Tibial nerve (tissue), 4 donors: ENCODE measurements around the gene POLR1G. TPM values are rescaled to one million over a fixed set of nuclear protein-coding genes. Genes with fewer than 3 reads are reported as not detected.

Experiments
- DNase-seq, 2 donors: peaks; one replicate each; pipeline ENCODE4 v3.0.0-alpha.2; 2019; ENCODE audit warnings: low spot score in 2 of 2
- H3K27ac ChIP-seq, 4 donors: fragments of 200-600 bp; sonication (generic) in 3 of 4; one replicate each; pipeline ENCODE4 v1.5.1; 2017 to 2019; ENCODE audit warnings: mild to moderate bottlenecking in 1 of 4
- H3K27me3 ChIP-seq, 2 donors: fragments of 200-600 bp; sonication (generic) in 1 of 2; one replicate each; pipeline versions ENCODE4 v1.5.1 to v1.6.0; 2017 to 2019
- H3K36me3 ChIP-seq, 3 donors: fragments of 200-600 bp; sonication (generic); one replicate each; pipeline ENCODE4 v1.5.1; 2018 to 2019
- H3K4me1 ChIP-seq, 4 donors: fragments of 200-600 bp; sonication (generic) in 3 of 4; one replicate each; pipeline ENCODE4 v1.5.1; 2017 to 2019
- H3K4me3 ChIP-seq, 4 donors: fragments of 200-600 bp; sonication (generic) in 3 of 4; one replicate each; pipeline ENCODE4 v1.5.1; 2017 to 2019; ENCODE audit warnings: mild to moderate bottlenecking in 1 of 4, moderate library complexity in 1 of 4
- H3K9me3 ChIP-seq, 4 donors: fragments of 200-600 bp; sonication (generic) in 3 of 4; one replicate each; pipeline ENCODE4 v1.5.1; 2017 to 2019
- EP300 ChIP-seq, 2 donors: sonication (generic); formaldehyde crosslinking; IDR thresholded peaks; one replicate each; pipeline ENCODE4 v1.6.1; 2017; ENCODE audit warnings: antibody characterized with exemption in 2 of 2, mild to moderate bottlenecking in 1 of 2
- POLR2A ChIP-seq, 2 donors: fragments of 450-650 bp; IDR thresholded peaks; one replicate each; pipeline ENCODE4 v1.6.1; 2017; ENCODE audit warnings: antibody characterized with exemption in 2 of 2, mild to moderate bottlenecking in 2 of 2, moderate library complexity in 2 of 2
- WGBS, 2 donors: methylation state at CpG; one replicate each; pipeline ENCODE4 v1.1.5; 2018; 5-methylcytosine and 5-hydroxymethylcytosine counted together
- total RNA-seq, 4 donors: library from RNA; depleted of rRNA; stranded (reverse); fragments of >200 nt; gene quantifications; one replicate each; pipeline ENCODE4 v1.1.0, GENCODE V29; 2016
- TF ChIP-seq, protein P1 (sequence below), 5 experiments: fragments of 200-600 bp in 3 of 5; fragments of 450-650 bp in 2 of 5; sonication (generic) in 3 of 5; IDR thresholded peaks; one replicate each; pipeline ENCODE4 v1.5.1; 2016 to 2019; ENCODE audit warnings: antibody characterized with exemption in 5 of 5, mild to moderate bottlenecking in 3 of 5, moderate library complexity in 2 of 5

The POLR1G gene
- total RNA-seq, 4 donors from 2014 or later, result 2.2 to 10.8 (median 6.2) TPM

DNA sequence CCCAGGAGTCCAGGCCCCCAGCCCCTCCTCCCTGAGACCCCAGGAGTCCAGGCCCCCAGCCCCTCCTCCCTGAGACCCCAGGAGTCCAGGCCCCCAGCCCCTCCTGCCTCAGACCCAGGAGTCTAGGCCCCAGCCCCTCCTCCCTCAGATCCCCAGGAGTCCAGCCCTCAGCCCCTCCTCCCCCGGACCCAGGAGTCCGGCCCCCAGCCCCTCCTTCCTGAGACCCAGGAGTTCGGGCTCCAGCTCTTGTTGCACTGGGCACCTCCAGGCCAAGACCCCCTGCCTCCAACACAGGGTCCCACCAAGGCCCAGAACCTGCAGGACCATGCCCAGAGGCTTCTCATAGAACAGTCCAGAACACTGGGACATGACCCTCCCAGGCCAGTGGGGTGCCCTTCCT, 13.5 kb downstream of the POLR1G start:
- Histone ChIP-seq H3K4me3 (no peak overlapping the region), H3K27me3 (no peaks in the 10 kb centered on the region), H3K27ac (peak overlapping the region in 2 of 4 donors; percentile 13 to 53), H3K36me3 (peaks cover 0 to 71% (median 0%) of the 10 kb centered on the region in 3 donors), H3K9me3 (no peaks in the 10 kb centered on the region), H3K4me1 (peaks cover 0 to 47% (median 14%) of the 10 kb centered on the region in 4 donors)
- DNase-seq, result no peak
- TF ChIP-seq POLR2A (IDR thresholded peaks at IDR 0.05) (no peak), EP300 (IDR thresholded peaks at IDR 0.05) (no peak)
- TF ChIP-seq, protein P1, sequence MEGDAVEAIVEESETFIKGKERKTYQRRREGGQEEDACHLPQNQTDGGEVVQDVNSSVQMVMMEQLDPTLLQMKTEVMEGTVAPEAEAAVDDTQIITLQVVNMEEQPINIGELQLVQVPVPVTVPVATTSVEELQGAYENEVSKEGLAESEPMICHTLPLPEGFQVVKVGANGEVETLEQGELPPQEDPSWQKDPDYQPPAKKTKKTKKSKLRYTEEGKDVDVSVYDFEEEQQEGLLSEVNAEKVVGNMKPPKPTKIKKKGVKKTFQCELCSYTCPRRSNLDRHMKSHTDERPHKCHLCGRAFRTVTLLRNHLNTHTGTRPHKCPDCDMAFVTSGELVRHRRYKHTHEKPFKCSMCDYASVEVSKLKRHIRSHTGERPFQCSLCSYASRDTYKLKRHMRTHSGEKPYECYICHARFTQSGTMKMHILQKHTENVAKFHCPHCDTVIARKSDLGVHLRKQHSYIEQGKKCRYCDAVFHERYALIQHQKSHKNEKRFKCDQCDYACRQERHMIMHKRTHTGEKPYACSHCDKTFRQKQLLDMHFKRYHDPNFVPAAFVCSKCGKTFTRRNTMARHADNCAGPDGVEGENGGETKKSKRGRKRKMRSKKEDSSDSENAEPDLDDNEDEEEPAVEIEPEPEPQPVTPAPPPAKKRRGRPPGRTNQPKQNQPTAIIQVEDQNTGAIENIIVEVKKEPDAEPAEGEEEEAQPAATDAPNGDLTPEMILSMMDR (IDR thresholded peaks at IDR 0.05), result no peak
- WGBS, 2 donors, result 19 to 80% methylated on average over 1 to 3 of the region's 3 CpGs

DNA sequence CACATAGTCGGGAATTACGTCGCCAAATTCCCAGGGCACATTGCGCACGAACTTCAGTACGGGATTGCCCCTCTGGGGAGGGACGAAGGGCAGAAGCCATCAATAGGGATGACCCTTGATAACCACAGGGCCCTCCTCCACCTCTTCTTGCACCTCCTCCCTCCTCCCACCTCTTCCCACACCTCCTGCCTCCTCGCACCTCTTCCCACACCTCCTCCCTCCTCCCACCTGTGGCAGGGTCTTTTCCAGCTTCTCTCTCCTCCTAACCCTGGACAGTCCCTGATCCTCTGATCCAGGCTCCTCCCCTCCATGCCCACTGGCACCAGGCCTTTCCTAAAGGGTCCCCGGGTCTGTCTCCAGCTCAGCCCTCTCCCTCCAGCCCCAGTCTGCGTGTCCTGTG, 13.9 kb downstream of the POLR1G start:
- H3K4me1 ChIP-seq, result peaks cover 0 to 52% (median 17%) of the 10 kb centered on the region in 4 donors
- H3K27ac ChIP-seq, result peak overlapping the region in 2 of 4 donors; percentile 13 to 53
- H3K27me3 ChIP-seq, result no peaks in the 10 kb centered on the region
- TF ChIP-seq, protein P1 (IDR thresholded peaks at IDR 0.05), result no peak
- TF ChIP-seq POLR2A (IDR thresholded peaks at IDR 0.05) (no peak), EP300 (IDR thresholded peaks at IDR 0.05) (no peak)
- H3K9me3 ChIP-seq, result no peaks in the 10 kb centered on the region
- peaks cover 0 to 68% (median 0%) of the 10 kb centered on the region in 3 donors for H3K36me3 ChIP-seq
- WGBS, 2 donors, result 69 to 78% methylated on average over 5 to 10 of the region's 10 CpGs
- H3K4me3 ChIP-seq, result no peak overlapping the region
- DNase-seq, result no peak

GRCh38 chr19:45420871-45421270, 14.4 kb downstream of the POLR1G start:
- H3K27me3 ChIP-seq, result no peaks in the 10 kb centered on the region
- H3K4me3 ChIP-seq, result no peak overlapping the region
- peaks cover 0 to 54% (median 19%) of the 10 kb centered on the region in 4 donors for H3K4me1 ChIP-seq
- no peak overlapping the region for H3K27ac ChIP-seq
- no peaks in the 10 kb centered on the region for H3K9me3 ChIP-seq
- no peak for TF ChIP-seq EP300 (IDR thresholded peaks at IDR 0.05)
- TF ChIP-seq, protein P1 (IDR thresholded peaks at IDR 0.05), result no peak
- TF ChIP-seq POLR2A (IDR thresholded peaks at IDR 0.05), result no peak
- H3K36me3 ChIP-seq, result peaks cover 0 to 63% (median 0%) of the 10 kb centered on the region in 3 donors
- no peak for DNase-seq
- WGBS, 2 donors, result 80 to 87% methylated on average over 6 of the region's 6 CpGs

- DNase-seq, result no peak
- Histone ChIP-seq H3K4me1 (peaks cover 0 to 45% (median 19%) of the 10 kb centered on the region in 4 donors), H3K27me3 (no peaks in the 10 kb centered on the region), H3K9me3 (no peaks in the 10 kb centered on the region), H3K4me3 (no peak overlapping the region), H3K36me3 (peaks cover 0 to 52% (median 0%) of the 10 kb centered on the region in 3 donors), H3K27ac (peak overlapping the region in 2 of 4 donors; percentile 41 to 89)
- WGBS, 2 donors, result 74 to 81% methylated on average over 6 of the region's 6 CpGs
- TF ChIP-seq, protein P1 (IDR thresholded peaks at IDR 0.05), result no peak
- no peak for TF ChIP-seq POLR2A (IDR thresholded peaks at IDR 0.05)
Observed at GRCh38 chr19:45421947-45422498, 15.6 kb downstream of the POLR1G start.

DNA sequence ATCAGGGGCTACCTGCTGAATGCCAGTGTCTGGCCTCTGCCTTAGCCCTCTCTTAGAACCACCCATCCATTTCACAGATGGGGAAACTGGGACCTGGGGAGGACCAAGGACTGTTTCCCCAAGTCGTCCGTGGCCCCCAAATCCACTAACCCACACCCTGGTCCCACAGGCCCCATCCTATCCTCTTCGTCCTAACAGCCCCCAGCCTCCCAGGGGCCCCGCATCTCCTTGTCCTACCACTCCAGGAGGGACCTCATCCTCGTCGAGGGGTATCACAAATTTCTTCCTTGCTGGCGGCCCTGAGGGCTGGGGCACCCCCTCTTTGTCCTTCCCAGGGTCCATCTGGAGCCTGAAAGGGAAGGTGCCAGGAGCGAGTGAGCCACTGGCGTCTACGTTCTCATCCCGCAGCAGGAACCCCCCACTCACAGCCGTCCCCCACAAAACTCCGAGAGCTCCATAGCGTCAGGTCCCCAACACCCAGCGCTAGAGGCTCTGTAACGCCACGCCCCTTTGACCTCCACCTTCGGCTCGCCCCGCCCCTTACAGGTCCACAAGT, 16.7 kb downstream of the POLR1G start:
- H3K27ac ChIP-seq, result peak overlapping the region; percentile 75 to 93 (median 88)
- no peaks in the 10 kb centered on the region for H3K9me3 ChIP-seq
- TF ChIP-seq, protein P1 (IDR thresholded peaks at IDR 0.05), result no peak
- TF ChIP-seq POLR2A (IDR thresholded peaks at IDR 0.05) (no peak), EP300 (IDR thresholded peaks at IDR 0.05) (no peak)
- no peaks in the 10 kb centered on the region for H3K27me3 ChIP-seq
- H3K36me3 ChIP-seq, result peaks cover 0 to 41% (median 0%) of the 10 kb centered on the region in 3 donors
- WGBS, 2 donors, result 13 to 17% methylated on average over 19 to 20 of the region's 20 CpGs
- peak overlapping the region; percentile 57 to 74 (median 66) for H3K4me3 ChIP-seq
- peaks cover 0 to 54% (median 19%) of the 10 kb centered on the region in 4 donors for H3K4me1 ChIP-seq
- no peak for DNase-seq
